Prostate gland (tissue), 2 donors: ENCODE data around the gene SLC38A5. TPM values are rescaled to one million over a fixed set of nuclear protein-coding genes. Genes with fewer than 3 reads are reported as not detected.

Source experiments
- DNase-seq: peaks from one replicate; pipeline ENCODE4 v3.0.0-alpha.2; 2019; ENCODE audit warnings: low spot score
- H3K27ac ChIP-seq, 2 donors: fragments of 200-600 bp; sonication (generic); 2 replicates each; pipeline ENCODE4 v1.5.1; 2017 to 2019
- H3K27me3 ChIP-seq: fragments of 200-600 bp; sonication (generic); replicated peaks from 2 replicates; pipeline ENCODE4 v1.5.1; 2019; ENCODE audit not compliant: insufficient read depth
- H3K36me3 ChIP-seq, 2 donors: fragments of 200-600 bp; sonication (generic); 1 replicate in 1 of 2; 2 replicates in 1 of 2; pipeline versions ENCODE4 v1.5.1 to v1.8.1; 2017 to 2019
- H3K4me1 ChIP-seq: fragments of 200-600 bp; sonication (generic); replicated peaks from 2 replicates; pipeline ENCODE4 v1.5.1; 2019
- H3K4me3 ChIP-seq, 2 donors: fragments of 200-600 bp; sonication (generic); 2 replicates each; pipeline ENCODE4 v1.5.1; 2017 to 2019
- H3K9me3 ChIP-seq: fragments of 200-600 bp; sonication (generic); 2 replicates; pipeline ENCODE4 v1.5.1; 2017
- POLR2A ChIP-seq: fragments of 450-650 bp; IDR thresholded peaks from one replicate; pipeline ENCODE4 v1.6.1; 2016; ENCODE audit warnings: antibody characterized with exemption, mild to moderate bottlenecking
- POLR2AphosphoS5 ChIP-seq: sonication (generic); formaldehyde crosslinking; IDR thresholded peaks from one replicate; pipeline ENCODE4 v1.6.1; 2017; ENCODE audit warnings: antibody characterized with exemption
- whole genome bisulfite sequencing: methylation state at CpG from one replicate; pipeline ENCODE4 v1.1.5; 2018; 5-methylcytosine and 5-hydroxymethylcytosine counted together
- intact Hi-C: fragments of 100-400 bp; cut with DNase I; formaldehyde crosslinking; loops from one replicate; pipeline ENCODE4 v1.14.2; 2022
- total RNA-seq, 2 donors: library from RNA; depleted of rRNA; stranded (reverse); fragments of >200 nt; gene quantifications; one replicate each; pipeline ENCODE4 v1.1.0, GENCODE V29; 2016
- TF ChIP-seq, protein P1 (sequence below), 4 experiments: fragments of 200-600 bp in 2 of 4; fragments of 450-650 bp in 2 of 4; sonication (generic) in 2 of 4; IDR thresholded peaks; 1 replicate in 3 of 4; 2 replicates in 1 of 4; pipeline ENCODE4 v1.5.1; 2016 to 2019; ENCODE audit warnings: antibody characterized with exemption in 4 of 4, mild to moderate bottlenecking in 2 of 4, moderate library complexity in 2 of 4

Gene SLC38A5
- total RNA-seq, 2 donors from 2014 or later: 3.0 to 6.2 TPM

DNA sequence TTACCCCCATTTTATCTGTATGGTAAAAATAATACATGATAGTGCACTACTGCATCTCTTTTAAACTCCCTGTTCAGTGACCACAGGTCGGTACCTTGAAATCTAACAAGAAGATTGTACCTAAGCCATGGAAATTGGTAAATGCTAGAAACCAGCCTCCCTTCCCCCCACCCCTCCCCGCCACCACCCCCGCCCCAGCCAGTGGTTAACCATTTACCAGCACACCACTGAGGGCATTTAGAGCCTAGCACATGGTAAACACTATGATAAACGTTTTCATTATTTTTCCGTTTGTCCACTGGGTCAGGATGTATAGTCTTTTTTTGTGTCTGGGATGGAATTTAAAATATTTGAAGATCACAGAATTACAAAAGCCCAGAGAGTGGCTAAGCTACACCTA, 5.2 kb upstream of the SLC38A5 start:
- intact Hi-C loops: no loop called here
- WGBS: 4% methylated on average over 5 of the region's 5 CpGs
- no peaks in the 10 kb centered on the region for H3K9me3 ChIP-seq

DNA sequence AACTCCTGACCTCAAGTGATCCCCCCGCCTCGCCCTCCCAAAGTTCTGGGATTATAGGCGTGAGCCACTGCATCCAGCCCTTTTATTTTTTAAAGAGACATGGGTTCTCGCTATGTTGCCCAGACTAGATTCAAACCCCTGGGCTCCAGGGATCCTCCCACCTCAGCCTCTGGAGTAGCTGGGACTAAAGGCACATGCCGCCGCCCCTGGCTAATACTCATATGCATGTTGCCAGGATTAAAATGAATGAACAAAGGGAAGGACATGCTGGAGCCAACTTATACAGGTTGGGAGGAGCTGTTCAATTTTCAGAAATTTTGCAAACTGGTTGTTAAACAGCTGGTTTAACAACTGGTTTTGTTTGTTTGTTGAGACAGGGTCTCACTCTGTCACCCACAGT, 4.5 kb upstream of the SLC38A5 start:
- no peak for DNase-seq
- Histone ChIP-seq H3K4me3 (no peak overlapping the region), H3K9me3 (no peaks in the 10 kb centered on the region), H3K27ac (no peak overlapping the region), H3K36me3 (no peaks in the 10 kb centered on the region), H3K4me1 (no peaks in the 10 kb centered on the region), H3K27me3 (no peaks in the 10 kb centered on the region)
- 69% methylated on average over 6 of the region's 6 CpGs for WGBS
- intact Hi-C loops: no loop called here
- TF ChIP-seq, protein P1, sequence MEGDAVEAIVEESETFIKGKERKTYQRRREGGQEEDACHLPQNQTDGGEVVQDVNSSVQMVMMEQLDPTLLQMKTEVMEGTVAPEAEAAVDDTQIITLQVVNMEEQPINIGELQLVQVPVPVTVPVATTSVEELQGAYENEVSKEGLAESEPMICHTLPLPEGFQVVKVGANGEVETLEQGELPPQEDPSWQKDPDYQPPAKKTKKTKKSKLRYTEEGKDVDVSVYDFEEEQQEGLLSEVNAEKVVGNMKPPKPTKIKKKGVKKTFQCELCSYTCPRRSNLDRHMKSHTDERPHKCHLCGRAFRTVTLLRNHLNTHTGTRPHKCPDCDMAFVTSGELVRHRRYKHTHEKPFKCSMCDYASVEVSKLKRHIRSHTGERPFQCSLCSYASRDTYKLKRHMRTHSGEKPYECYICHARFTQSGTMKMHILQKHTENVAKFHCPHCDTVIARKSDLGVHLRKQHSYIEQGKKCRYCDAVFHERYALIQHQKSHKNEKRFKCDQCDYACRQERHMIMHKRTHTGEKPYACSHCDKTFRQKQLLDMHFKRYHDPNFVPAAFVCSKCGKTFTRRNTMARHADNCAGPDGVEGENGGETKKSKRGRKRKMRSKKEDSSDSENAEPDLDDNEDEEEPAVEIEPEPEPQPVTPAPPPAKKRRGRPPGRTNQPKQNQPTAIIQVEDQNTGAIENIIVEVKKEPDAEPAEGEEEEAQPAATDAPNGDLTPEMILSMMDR (IDR thresholded peaks at IDR 0.05): no peak
- TF ChIP-seq POLR2AphosphoS5: no peak
- TF ChIP-seq POLR2A: no peak

More for the DNA sequence above, 5.2 kb upstream of the SLC38A5 start:
- no peaks in the 10 kb centered on the region for H3K4me1 ChIP-seq
- TF ChIP-seq, protein P1 (IDR thresholded peaks at IDR 0.05): no peak
- TF ChIP-seq POLR2A (no peak), POLR2AphosphoS5 (no peak)
- H3K27me3 ChIP-seq: no peaks in the 10 kb centered on the region
- no peak overlapping the region for H3K27ac ChIP-seq
- peak overlapping the region; percentile 52 to 56 for H3K4me3 ChIP-seq
- DNase-seq: no peak
- no peaks in the 10 kb centered on the region for H3K36me3 ChIP-seq

DNA sequence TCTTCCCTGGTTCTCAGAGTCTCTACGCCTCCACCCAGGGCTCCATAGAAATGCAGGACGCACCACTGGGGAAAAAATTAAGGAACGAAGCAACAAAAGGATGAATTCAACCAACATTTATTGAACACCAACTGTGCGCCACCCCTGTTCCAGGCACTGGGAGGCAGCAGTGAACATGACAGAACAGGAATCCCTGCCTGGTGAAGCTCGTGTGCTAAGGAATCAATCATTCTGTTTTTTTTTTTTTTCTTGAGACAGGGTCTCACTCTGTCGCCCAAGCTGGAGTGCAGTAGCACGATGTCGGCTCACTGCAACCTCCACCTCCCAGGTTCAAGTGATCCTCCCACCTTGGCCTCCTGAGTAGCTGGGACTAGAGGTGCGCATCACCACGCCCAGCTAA, 4.1 kb upstream of the SLC38A5 start:
- Histone ChIP-seq H3K27me3 (no peaks in the 10 kb centered on the region), H3K27ac (no peak overlapping the region), H3K36me3 (no peaks in the 10 kb centered on the region), H3K4me3 (no peak overlapping the region), H3K4me1 (no peaks in the 10 kb centered on the region), H3K9me3 (no peaks in the 10 kb centered on the region)
- 79% methylated on average over 7 of the region's 10 CpGs for WGBS
- DNase-seq: no peak
- intact Hi-C loops: no loop called here
- TF ChIP-seq POLR2AphosphoS5: no peak
- no peak for TF ChIP-seq POLR2A
- TF ChIP-seq, protein P1 (IDR thresholded peaks at IDR 0.05): no peak

DNA sequence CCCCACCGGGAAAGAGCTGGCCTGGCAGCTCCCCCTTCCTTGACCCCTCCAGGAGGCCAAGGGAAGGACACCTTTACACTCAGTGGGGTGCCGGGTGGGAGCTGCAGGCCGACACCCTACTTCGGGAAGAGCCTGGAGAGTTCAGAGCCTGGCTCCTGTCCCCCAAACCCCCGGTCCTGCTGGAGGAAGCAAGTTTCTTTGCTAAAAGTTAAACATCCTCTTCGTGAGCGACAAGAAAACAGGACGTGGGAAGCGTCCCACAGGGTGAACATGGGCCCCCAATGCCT, 3.6 kb upstream of the SLC38A5 start:
- intact Hi-C loops: no loop called here
- H3K27ac ChIP-seq: no peak overlapping the region

More for the DNA sequence above, 3.6 kb upstream of the SLC38A5 start:
- WGBS: 77% methylated on average over 8 of the region's 9 CpGs
- Histone ChIP-seq H3K27me3 (no peaks in the 10 kb centered on the region), H3K4me3 (no peak overlapping the region), H3K4me1 (no peaks in the 10 kb centered on the region), H3K36me3 (no peaks in the 10 kb centered on the region), H3K9me3 (no peaks in the 10 kb centered on the region)
- TF ChIP-seq, protein P1 (IDR thresholded peaks at IDR 0.05): no peak
- TF ChIP-seq POLR2A: no peak
- no peak for TF ChIP-seq POLR2AphosphoS5
- no peak for DNase-seq
